AG04450 (cell line): Measurements from ENCODE around the gene KRT34. TPM values are rescaled to one million over a fixed set of nuclear protein-coding genes. Genes with fewer than 3 reads are reported as not detected.
"Not testable (repeated sequence)": the region's sequence is repeated elsewhere in the genome, so short reads cannot be mapped to it uniquely, and the experiment has no call there.

Experiments
- CTCF ChIA-PET: fragments of 300-600, 350-600 bp; formaldehyde crosslinking; extraction: SDS; loops from one replicate; lab custom pipeline; 2022; ENCODE audit warnings: antibody characterized with exemption, inconsistent platforms; lab: Charles Lee
- POLR2A ChIA-PET: fragments of 350-600 bp; formaldehyde crosslinking; extraction: SDS; loops from one replicate; lab custom pipeline; 2021; ENCODE audit warnings: antibody characterized with exemption, inconsistent platforms; lab: Yijun Ruan, JAX
- DNase-seq: peaks from one replicate; pipeline ENCODE4 v3.0.0-alpha.2; 2011; ENCODE audit warnings: low read depth, low spot score
- H3K27ac ChIP-seq: one replicate; pipeline ENCODE4 v1.5.1; 2012; ENCODE audit warnings: low read depth, low read length, control low read depth
- H3K27me3 ChIP-seq: one replicate; pipeline ENCODE4 v1.6.0; 2012; ENCODE audit warnings: low read length; ENCODE audit not compliant: control insufficient read depth, insufficient read depth
- H3K4me3 ChIP-seq: 2 replicates; pipeline ENCODE4 v1.5.1; 2011; ENCODE audit warnings: mild to moderate bottlenecking, low read depth, low read length, control low read depth
- H3K9me3 ChIP-seq: 2 replicates; pipeline ENCODE4 v1.5.1; 2012; ENCODE audit warnings: low read length; ENCODE audit not compliant: control insufficient read depth, insufficient read depth
- polyA plus RNA-seq: library from polyadenylated mRNA; depleted of rRNA; stranded (reverse); fragments of >200 nt; gene quantifications from 2 replicates; pipeline ENCODE4 v1.2.3, GENCODE V29; 2011
- TF ChIP-seq, protein P1 (sequence below): IDR thresholded peaks from 2 replicates; pipeline ENCODE4 v1.5.1; 2011; ENCODE audit warnings: low read depth, low read length, control low read depth, inconsistent platforms

Gene KRT34
- polyA plus RNA-seq, 1 experiment, result 0.27 TPM

GRCh38 chr17:41347869-41348760, 34.0 kb downstream of the KRT34 start:
- CTCF ChIA-PET, result interaction anchor here (0.9 to 1.8 kb wide), 5 partner anchors 25 to 438 kb away, joined by 3 to 7 read pairs (median 6); no protein-coding TSS in a partner anchor

GRCh38 chr17:41346421-41346820, 35.7 kb downstream of the KRT34 start:
- H3K9me3 ChIP-seq, result peaks cover 19% of the 10 kb centered on the region
- H3K27me3 ChIP-seq, H3K4me3 ChIP-seq, DNase-seq, H3K27ac ChIP-seq, POLR2A ChIA-PET: not testable (repeated sequence)
- CTCF ChIA-PET, result interaction anchor here (0.9 to 1.0 kb wide), 2 partner anchors 17 to 18 kb away, joined by 3 read pairs; no protein-coding TSS in a partner anchor

More at GRCh38 chr17:41347869-41348760, 34.0 kb downstream of the KRT34 start:
- Histone ChIP-seq H3K4me3 (no peak overlapping the region), H3K27ac (no peak overlapping the region), H3K27me3 (no peaks in the 10 kb centered on the region), H3K9me3 (peaks cover 6% of the 10 kb centered on the region)
- POLR2A ChIA-PET, result no interaction called here
- TF ChIP-seq, protein P1, sequence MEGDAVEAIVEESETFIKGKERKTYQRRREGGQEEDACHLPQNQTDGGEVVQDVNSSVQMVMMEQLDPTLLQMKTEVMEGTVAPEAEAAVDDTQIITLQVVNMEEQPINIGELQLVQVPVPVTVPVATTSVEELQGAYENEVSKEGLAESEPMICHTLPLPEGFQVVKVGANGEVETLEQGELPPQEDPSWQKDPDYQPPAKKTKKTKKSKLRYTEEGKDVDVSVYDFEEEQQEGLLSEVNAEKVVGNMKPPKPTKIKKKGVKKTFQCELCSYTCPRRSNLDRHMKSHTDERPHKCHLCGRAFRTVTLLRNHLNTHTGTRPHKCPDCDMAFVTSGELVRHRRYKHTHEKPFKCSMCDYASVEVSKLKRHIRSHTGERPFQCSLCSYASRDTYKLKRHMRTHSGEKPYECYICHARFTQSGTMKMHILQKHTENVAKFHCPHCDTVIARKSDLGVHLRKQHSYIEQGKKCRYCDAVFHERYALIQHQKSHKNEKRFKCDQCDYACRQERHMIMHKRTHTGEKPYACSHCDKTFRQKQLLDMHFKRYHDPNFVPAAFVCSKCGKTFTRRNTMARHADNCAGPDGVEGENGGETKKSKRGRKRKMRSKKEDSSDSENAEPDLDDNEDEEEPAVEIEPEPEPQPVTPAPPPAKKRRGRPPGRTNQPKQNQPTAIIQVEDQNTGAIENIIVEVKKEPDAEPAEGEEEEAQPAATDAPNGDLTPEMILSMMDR, result no peak
- no peak for DNase-seq

- TF ChIP-seq, protein P1, result no peak
- no peak overlapping the region for H3K27ac ChIP-seq
- H3K9me3 ChIP-seq, result peaks cover 19% of the 10 kb centered on the region
- no peaks in the 10 kb centered on the region for H3K27me3 ChIP-seq
- ChIA-PET POLR2A (no interaction called here), CTCF (interaction anchor here (0.9 kb wide), 1 partner anchor 17 kb away, joined by 3 read pairs; no protein-coding TSS in a partner anchor)
- no peak overlapping the region for H3K4me3 ChIP-seq
- no peak for DNase-seq
These were observed 36.1 kb downstream of the KRT34 start for GRCh38 chr17:41345992-41346391.

DNA sequence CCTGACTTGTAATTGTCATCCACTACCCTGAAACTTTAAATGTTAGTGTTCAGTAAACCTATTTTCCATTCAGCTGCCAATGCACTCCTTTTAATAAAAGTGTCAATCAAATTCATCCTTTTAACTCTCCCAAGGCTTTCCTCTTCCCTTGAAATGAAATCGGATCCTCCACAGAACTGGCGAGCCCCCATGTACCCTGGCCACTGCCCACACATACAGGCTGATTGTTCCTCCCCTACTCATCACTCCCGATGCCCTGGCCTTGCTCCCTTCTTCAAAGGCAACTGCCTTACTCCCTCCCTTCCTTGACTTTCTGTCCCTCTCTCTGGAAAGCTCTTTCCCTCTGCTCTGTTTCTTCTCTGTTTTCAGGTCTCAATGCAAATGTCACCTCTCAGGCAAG, 39.1 kb downstream of the KRT34 start:
- Histone ChIP-seq H3K9me3 (peaks cover 19% of the 10 kb centered on the region), H3K27me3 (no peaks in the 10 kb centered on the region), H3K4me3 (no peak overlapping the region), H3K27ac (no peak overlapping the region)
- ChIA-PET CTCF (no interaction called here), POLR2A (no interaction called here)
- DNase-seq, result no peak
- TF ChIP-seq, protein P1, result no peak

- no peak for DNase-seq
- no peak overlapping the region for H3K27ac ChIP-seq
- ChIA-PET POLR2A (no interaction called here), CTCF (interaction anchor here (0.6 kb wide), 1 partner anchor 122 kb away, joined by 4 read pairs; no protein-coding TSS in a partner anchor)
- H3K27me3 ChIP-seq, result no peaks in the 10 kb centered on the region
- TF ChIP-seq, protein P1, result no peak
- H3K9me3 ChIP-seq, result peaks cover 19% of the 10 kb centered on the region
- H3K4me3 ChIP-seq, result no peak overlapping the region
These were observed 40.9 kb downstream of the KRT34 start for GRCh38 chr17:41340934-41341861.
